Measurements from ENCODE around the gene AMER3. TPM values are rescaled to one million over a fixed set of nuclear protein-coding genes. Genes with fewer than 3 reads are reported as not detected.

AMER3 gene
- total RNA-seq, 1 experiment from 2014 or later, result 0.79 TPM

DNA sequence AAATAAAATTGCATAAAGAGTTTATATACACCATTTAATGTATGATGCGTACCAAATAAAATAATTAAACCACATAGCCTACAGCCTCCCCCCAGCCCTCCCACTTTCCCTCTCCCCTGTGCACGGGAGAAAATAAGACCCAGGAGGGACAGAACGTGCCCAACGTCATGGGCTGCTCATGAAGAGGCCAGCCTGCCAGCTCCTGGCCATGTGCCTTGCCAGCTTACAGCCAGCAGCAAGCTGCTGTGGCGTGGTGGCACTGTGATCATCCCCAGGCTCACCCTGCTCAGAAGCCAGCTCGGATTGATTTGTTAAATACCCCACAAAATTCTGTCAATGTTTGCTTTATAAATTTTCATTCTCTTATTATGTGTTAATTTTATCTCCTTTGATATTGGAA, 18.9 kb upstream of the AMER3 start:
- no peak overlapping the region for H3K4me3 ChIP-seq (ENCODE audit: low read depth, low read length)
- no peaks in the 10 kb centered on the region for H3K27me3 ChIP-seq (replicated peaks; ENCODE audit: control insufficient read depth, insufficient read depth, low read length)
- no peaks in the 10 kb centered on the region for H3K36me3 ChIP-seq (ENCODE audit: control insufficient read depth, insufficient read depth, low read length)
- CTCF ChIA-PET, result no interaction called here
- no peak for DNase-seq
- H3K4me1 ChIP-seq, result no peaks in the 10 kb centered on the region
- no peaks in the 10 kb centered on the region for H3K9me3 ChIP-seq
- no peaks in the 10 kb centered on the region for H3K36me3 Mint-ChIP-seq (ENCODE audit: insufficient read depth, unreplicated experiment)
- H3K4me1 Mint-ChIP-seq (ENCODE audit: low read depth, unreplicated experiment), result peaks cover 13% of the 10 kb centered on the region
- intact Hi-C loops (cut with micrococcal nuclease; ENCODE audit: unreplicated experiment), result no loop called here
- H3K9me3 Mint-ChIP-seq (ENCODE audit: unreplicated experiment), result no peaks in the 10 kb centered on the region
- TF ChIP-seq CTCF (IDR thresholded peaks at IDR 0.05; ENCODE audit: insufficient read depth in 1 of 2, low read depth in 1 of 2, low read length in 1 of 2, severe bottlenecking in 1 of 2, unreplicated experiment in 1 of 2), result no peak
- no TSS peak for BruUV-seq (replicated peaks)
- no peak overlapping the region for H3K27ac Mint-ChIP-seq (ENCODE audit: unreplicated experiment)
- no peaks in the 10 kb centered on the region for H3K27me3 Mint-ChIP-seq (ENCODE audit: insufficient read depth, unreplicated experiment)
- no peak overlapping the region for H3K4me3 Mint-ChIP-seq (ENCODE audit: unreplicated experiment)
- POLR2A ChIA-PET, result no interaction called here

GRCh38 chr2:130737592-130737991, 17.7 kb upstream of the AMER3 start:
- Mint-ChIP-seq H3K27me3 (ENCODE audit: insufficient read depth, unreplicated experiment) (no peaks in the 10 kb centered on the region), H3K9me3 (ENCODE audit: unreplicated experiment) (no peaks in the 10 kb centered on the region), H3K4me1 (ENCODE audit: low read depth, unreplicated experiment) (peaks cover 13% of the 10 kb centered on the region), H3K27ac (ENCODE audit: unreplicated experiment) (no peak overlapping the region), H3K4me3 (ENCODE audit: unreplicated experiment) (no peak overlapping the region), H3K36me3 (ENCODE audit: insufficient read depth, unreplicated experiment) (no peaks in the 10 kb centered on the region)
- no peaks in the 10 kb centered on the region for H3K9me3 ChIP-seq
- BruUV-seq (replicated peaks), result no TSS peak
- no peak for TF ChIP-seq CTCF (IDR thresholded peaks at IDR 0.05; ENCODE audit: insufficient read depth in 1 of 2, low read depth in 1 of 2, low read length in 1 of 2, severe bottlenecking in 1 of 2, unreplicated experiment in 1 of 2)
- POLR2A ChIA-PET, result no interaction called here
- H3K4me1 ChIP-seq, result no peaks in the 10 kb centered on the region
- no peaks in the 10 kb centered on the region for H3K36me3 ChIP-seq (ENCODE audit: control insufficient read depth, insufficient read depth, low read length)
- H3K4me3 ChIP-seq (ENCODE audit: low read depth, low read length), result no peak overlapping the region
- CTCF ChIA-PET, result no interaction called here
- H3K27me3 ChIP-seq (replicated peaks; ENCODE audit: control insufficient read depth, insufficient read depth, low read length), result no peaks in the 10 kb centered on the region
- intact Hi-C loops (cut with micrococcal nuclease; ENCODE audit: unreplicated experiment), result no loop called here
- DNase-seq, result no peak

- intact Hi-C loops (cut with micrococcal nuclease; ENCODE audit: unreplicated experiment), result no loop called here
- H3K36me3 ChIP-seq (ENCODE audit: control insufficient read depth, insufficient read depth, low read length), result no peaks in the 10 kb centered on the region
- no peak overlapping the region for H3K4me3 Mint-ChIP-seq (ENCODE audit: unreplicated experiment)
- DNase-seq, result no peak
- TF ChIP-seq CTCF (IDR thresholded peaks at IDR 0.05; ENCODE audit: insufficient read depth in 1 of 2, low read depth in 1 of 2, low read length in 1 of 2, severe bottlenecking in 1 of 2, unreplicated experiment in 1 of 2), result no peak
- no TSS peak for BruUV-seq (replicated peaks)
- no peaks in the 10 kb centered on the region for H3K9me3 ChIP-seq
- no peak overlapping the region for H3K27ac Mint-ChIP-seq (ENCODE audit: unreplicated experiment)
- no peaks in the 10 kb centered on the region for H3K27me3 ChIP-seq (replicated peaks; ENCODE audit: control insufficient read depth, insufficient read depth, low read length)
- peaks cover 7% of the 10 kb centered on the region for H3K36me3 Mint-ChIP-seq (ENCODE audit: insufficient read depth, unreplicated experiment)
- no peaks in the 10 kb centered on the region for H3K27me3 Mint-ChIP-seq (ENCODE audit: insufficient read depth, unreplicated experiment)
- no peaks in the 10 kb centered on the region for H3K9me3 Mint-ChIP-seq (ENCODE audit: unreplicated experiment)
- H3K4me1 ChIP-seq, result peaks cover 26% of the 10 kb centered on the region
- ChIA-PET CTCF (interaction anchor here (0.9 kb wide), 1 partner anchor 12 kb away, joined by 3 read pairs; the partner anchor contains the start of gene GPR148), POLR2A (no interaction called here)
- H3K4me1 Mint-ChIP-seq (ENCODE audit: low read depth, unreplicated experiment), result peaks cover 25% of the 10 kb centered on the region
- no peak overlapping the region for H3K4me3 ChIP-seq (ENCODE audit: low read depth, low read length)
Measured at GRCh38 chr2:130740671-130741070, 14.7 kb upstream of the AMER3 start.

Measured in Caco-2 (cell line).